H9 (cell line): ENCODE results near the gene KIF19. TPM values are rescaled to one million over a fixed set of nuclear protein-coding genes. Genes with fewer than 3 reads are reported as not detected.

Experiments used
- DNase-seq: peaks from one replicate; pipeline ENCODE4 v3.0.0-alpha.2; 2017
- H2AFZ ChIP-seq: one replicate; pipeline ENCODE4 v1.6.1; 2013; ENCODE audit warnings: mild to moderate bottlenecking, low read length, control low read depth, moderate library complexity
- H2AK5ac ChIP-seq: 2 replicates; pipeline ENCODE4 v1.6.1; 2013; ENCODE audit warnings: low read length, control low read depth, mixed read lengths; ENCODE audit not compliant: insufficient read length
- H2BK120ac ChIP-seq: one replicate; pipeline ENCODE4 v1.6.1; 2013; ENCODE audit warnings: low read depth, mild to moderate bottlenecking, low read length, control low read depth, inconsistent platforms; ENCODE audit not compliant: poor library complexity, severe bottlenecking
- H2BK12ac ChIP-seq: 2 replicates; pipeline ENCODE4 v1.6.1; 2013; ENCODE audit warnings: low read length, control low read depth, mixed read lengths, low read depth; ENCODE audit not compliant: insufficient read length
- H2BK15ac ChIP-seq: 2 replicates; pipeline ENCODE4 v1.6.1; 2013; ENCODE audit warnings: low read depth, low read length, control low read depth
- H2BK20ac ChIP-seq: one replicate; pipeline ENCODE4 v1.6.1; 2013; ENCODE audit warnings: low read depth, mild to moderate bottlenecking, low read length, control low read depth, inconsistent platforms; ENCODE audit not compliant: poor library complexity, severe bottlenecking
- H2BK5ac ChIP-seq: 2 replicates; pipeline ENCODE4 v1.6.1; 2013; ENCODE audit warnings: low read length, control low read depth, mixed read lengths; ENCODE audit not compliant: insufficient read length
- H3K14ac ChIP-seq: 2 replicates; pipeline ENCODE4 v1.6.1; 2013; ENCODE audit warnings: low read length, control low read depth; ENCODE audit not compliant: insufficient read depth
- H3K18ac ChIP-seq: 2 replicates; pipeline ENCODE4 v1.6.1; 2013; ENCODE audit warnings: low read depth, mild to moderate bottlenecking, mixed read lengths, low read length, control low read depth; ENCODE audit not compliant: insufficient read length
- H3K23ac ChIP-seq: 2 replicates; pipeline ENCODE4 v1.6.1; 2013; ENCODE audit warnings: low read length, control low read depth, mixed read lengths, low read depth; ENCODE audit not compliant: insufficient read length
- H3K23me2 ChIP-seq: 2 replicates; pipeline ENCODE4 v1.6.1; 2013; ENCODE audit warnings: low read depth, mild to moderate bottlenecking, mixed read lengths, low read length, control low read depth; ENCODE audit not compliant: insufficient read length, poor library complexity, severe bottlenecking
- H3K27ac ChIP-seq: 2 replicates; pipeline ENCODE4 v1.5.1; 2013; ENCODE audit warnings: low read length, control low read depth, mixed read lengths, low read depth; ENCODE audit not compliant: insufficient read length
- H3K27me3 ChIP-seq: 2 replicates; pipeline ENCODE4 v1.6.1; 2013; ENCODE audit warnings: low read length, control low read depth, inconsistent platforms; ENCODE audit not compliant: insufficient read depth
- H3K4ac ChIP-seq: 2 replicates; pipeline ENCODE4 v1.6.1; 2013; ENCODE audit warnings: low read depth, mild to moderate bottlenecking, control low read depth, inconsistent platforms, low read length, moderate library complexity
- H3K4me1 ChIP-seq: 2 replicates; pipeline ENCODE4 v1.6.1; 2013; ENCODE audit warnings: low read length, control low read depth, inconsistent platforms; ENCODE audit not compliant: insufficient read depth
- H3K4me2 ChIP-seq: 2 replicates; pipeline ENCODE4 v1.6.1; 2013; ENCODE audit warnings: low read length, control low read depth, mixed read lengths; ENCODE audit not compliant: insufficient read length, insufficient read depth
- H3K56ac ChIP-seq: 2 replicates; pipeline ENCODE4 v1.6.1; 2013; ENCODE audit warnings: low read depth, mild to moderate bottlenecking, mixed read lengths, low read length, control low read depth; ENCODE audit not compliant: insufficient read length
- H3K79me1 ChIP-seq: 2 replicates; pipeline ENCODE4 v1.6.1; 2013; ENCODE audit warnings: low read depth, mild to moderate bottlenecking, moderate library complexity, low read length, control low read depth, inconsistent platforms; ENCODE audit not compliant: insufficient read depth, poor library complexity, severe bottlenecking
- H3K79me2 ChIP-seq: 2 replicates; pipeline ENCODE4 v1.6.1; 2013; ENCODE audit warnings: low read length, control low read depth, inconsistent platforms; ENCODE audit not compliant: insufficient read depth
- H3K9ac ChIP-seq: 2 replicates; pipeline ENCODE4 v1.6.1; 2013; ENCODE audit warnings: low read length, control low read depth, mixed read lengths; ENCODE audit not compliant: insufficient read length; ENCODE audit errors: extremely low read depth
- H3K9me3 ChIP-seq: one replicate; pipeline ENCODE4 v1.6.1; 2013; ENCODE audit warnings: low read depth, low read length, inconsistent platforms; ENCODE audit not compliant: control insufficient read depth
- H3T11ph ChIP-seq: one replicate; pipeline ENCODE4 v1.6.1; 2013; ENCODE audit warnings: mild to moderate bottlenecking, low read length, control low read depth, inconsistent platforms
- H4K20me1 ChIP-seq: one replicate; pipeline ENCODE4 v1.6.1; 2013; ENCODE audit not compliant: control insufficient read depth, insufficient read length, insufficient read depth
- H4K5ac ChIP-seq: 2 replicates; pipeline ENCODE4 v1.6.1; 2013; ENCODE audit warnings: low read depth, mild to moderate bottlenecking, mixed read lengths, low read length, control low read depth; ENCODE audit not compliant: insufficient read length
- H4K8ac ChIP-seq: replicated peaks from 2 replicates; pipeline ENCODE4 v1.6.1; 2013; ENCODE audit warnings: low read length, control low read depth, mixed read lengths, low read depth; ENCODE audit not compliant: insufficient read length
- H4K91ac ChIP-seq: 2 replicates; pipeline ENCODE4 v1.6.1; 2013; ENCODE audit warnings: low read depth, mild to moderate bottlenecking, moderate library complexity, mixed read lengths, low read length, control low read depth; ENCODE audit not compliant: insufficient read length
- H3K27ac Mint-ChIP-seq, 3 experiments: 2 replicates in 2 of 3; 3 replicates in 1 of 3; pipeline ENCODE4 v1.8.0; 2020 to 2021; ENCODE audit warnings: mixed read lengths in 3 of 3, mild to moderate bottlenecking in 1 of 3, moderate library complexity in 1 of 3
- H3K27me3 Mint-ChIP-seq: 2 replicates; pipeline ENCODE4 v1.8.0; 2021; ENCODE audit warnings: low read depth, mild to moderate bottlenecking, moderate library complexity, mixed read lengths
- H3K36me3 Mint-ChIP-seq, 3 experiments: 2 replicates in 2 of 3; 3 replicates in 1 of 3; pipeline ENCODE4 v1.8.0; 2020 to 2021; ENCODE audit warnings: low read depth in 3 of 3, mixed read lengths in 3 of 3; ENCODE audit not compliant: insufficient read depth in 1 of 3
- H3K4me1 Mint-ChIP-seq, 2 experiments: 2 replicates each; pipeline ENCODE4 v1.8.0; 2020; ENCODE audit warnings: mixed read lengths in 2 of 2
- H3K4me3 Mint-ChIP-seq, 2 experiments: 2 replicates in 1 of 2; 3 replicates in 1 of 2; pipeline ENCODE4 v1.8.0; 2020 to 2021; ENCODE audit warnings: mild to moderate bottlenecking in 2 of 2, mixed read lengths in 2 of 2, moderate library complexity in 1 of 2
- H3K9me3 Mint-ChIP-seq, 2 experiments: 2 replicates in 1 of 2; 3 replicates in 1 of 2; pipeline ENCODE4 v1.8.0; 2020; ENCODE audit warnings: mild to moderate bottlenecking in 2 of 2, mixed read lengths in 2 of 2, moderate library complexity in 1 of 2
- CTCF ChIP-seq: fragments of 200-600 bp; sonication (generic); conservative IDR thresholded peaks from 3 replicates; pipeline ENCODE4 v1.8.0; 2021; ENCODE audit warnings: antibody characterized with exemption, mild to moderate bottlenecking
- WGBS: extraction: QIAGEN DNeasy Blood & Tissue Kit; methylation state at CpG from one replicate; pipeline ENCODE4 v1.1.7; 2013; ENCODE audit warnings: missing lambda C conversion rate, low lambda C conversion rate, mixed read lengths; ENCODE audit not compliant: insufficient read length; ENCODE audit errors: extremely low coverage; 5-methylcytosine and 5-hydroxymethylcytosine counted together
- total RNA-seq: library from RNA; stranded (reverse); gene quantifications from 2 replicates; pipeline ENCODE4 v1.2.1, GENCODE V29; 2021

The KIF19 gene
- total RNA-seq, 1 experiment from 2014 or later: 0.13 TPM

DNA sequence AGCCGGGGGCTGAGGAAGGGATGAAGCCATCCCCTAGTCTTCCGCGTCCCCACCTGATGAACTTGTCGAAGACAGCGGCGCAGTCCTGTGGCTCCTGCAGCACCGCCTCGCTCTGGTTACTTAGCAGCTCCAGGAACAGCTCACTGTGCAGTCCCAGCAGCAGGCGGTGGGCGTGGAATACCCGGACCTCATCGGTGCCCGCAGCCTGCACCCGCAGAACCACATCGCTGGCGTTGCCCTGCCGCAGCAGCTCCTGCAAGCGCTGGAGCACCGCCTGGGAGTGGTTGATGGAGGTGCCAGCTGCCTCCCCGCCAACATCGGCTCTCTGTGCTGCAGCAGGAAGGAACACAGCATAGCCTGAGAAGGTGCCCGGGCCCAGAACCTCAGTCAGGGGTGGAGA lies 33.9 kb downstream of the KIF19 start:
- H2AK5ac ChIP-seq: no peak overlapping the region
- H3K4me1 ChIP-seq: peaks cover 2% of the 10 kb centered on the region; the same call in 1 of the 2 replicates
- no peak overlapping the region for H2AFZ ChIP-seq
- peaks cover 3% of the 10 kb centered on the region for H3K23me2 ChIP-seq
- H3K9me3 Mint-ChIP-seq: no peaks in the 10 kb centered on the region; a peak in 1 of 5 replicates
- H3K56ac ChIP-seq: no peak overlapping the region
- TF ChIP-seq CTCF: no peak
- H4K5ac ChIP-seq: no peak overlapping the region
- no peak overlapping the region for H3K23ac ChIP-seq
- no peak overlapping the region for H3K4me3 Mint-ChIP-seq
- no peak overlapping the region for H3K9ac ChIP-seq
- no peaks in the 10 kb centered on the region; the same call in 1 of the 2 replicates for H3K27me3 ChIP-seq
- H2BK15ac ChIP-seq: no peak overlapping the region
- H4K20me1 ChIP-seq: no peaks in the 10 kb centered on the region
- no peaks in the 10 kb centered on the region for H3K79me1 ChIP-seq
- no peak overlapping the region for H3K27ac ChIP-seq
- DNase-seq: no peak
- no peak overlapping the region for H3T11ph ChIP-seq
- H3K18ac ChIP-seq: no peak overlapping the region
- H2BK20ac ChIP-seq: no peak overlapping the region
- H3K4me1 Mint-ChIP-seq: peaks cover 15 to 36% of the 10 kb centered on the region in 2 experiments
- H3K27me3 Mint-ChIP-seq: peaks cover 72% of the 10 kb centered on the region
- H4K8ac ChIP-seq: no peak overlapping the region
- no peak overlapping the region for H3K4me2 ChIP-seq
- no peaks in the 10 kb centered on the region for H3K79me2 ChIP-seq
- no peak overlapping the region for H3K27ac Mint-ChIP-seq
- H4K91ac ChIP-seq: no peak overlapping the region
- no peak overlapping the region; the same call in 1 of the 2 replicates for H3K14ac ChIP-seq
- peaks cover 0 to 9% (median 7%) of the 10 kb centered on the region in 3 experiments; a peak in 4 of 7 replicates for H3K36me3 Mint-ChIP-seq
- no CpG with 5 or more reads among the region's 22 CpGs for WGBS
- H3K4ac ChIP-seq: no peak overlapping the region
- H2BK12ac ChIP-seq: no peak overlapping the region
- no peaks in the 10 kb centered on the region for H3K9me3 ChIP-seq
- H2BK120ac ChIP-seq: no peak overlapping the region
- H2BK5ac ChIP-seq: no peak overlapping the region
